MG63 (cell line): ENCODE measurements around the gene ST7. TPM values are rescaled to one million over a fixed set of nuclear protein-coding genes. Genes with fewer than 3 reads are reported as not detected.

Experiments
- DNase-seq: peaks from one replicate; pipeline ENCODE4 v3.0.0-alpha.2; 2020
- H3K27me3 ChIP-seq: fragments of 250-450 bp; sonication (Bioruptor Pico); 2 replicates; pipeline ENCODE4 v1.5.1; 2020; ENCODE audit warnings: mild to moderate bottlenecking, moderate library complexity
- H3K36me3 ChIP-seq: fragments of 250-450 bp; sonication (Bioruptor Pico); 2 replicates; pipeline ENCODE4 v1.5.1; 2020; ENCODE audit warnings: mild to moderate bottlenecking, moderate library complexity
- H3K4me3 ChIP-seq: fragments of 250-450 bp; sonication (Bioruptor Pico); 2 replicates; pipeline ENCODE4 v1.5.1; 2020; ENCODE audit warnings: mild to moderate bottlenecking, moderate library complexity
- H3K9me3 ChIP-seq: fragments of 250-450 bp; sonication (Bioruptor Pico); 2 replicates; pipeline ENCODE4 v1.5.1; 2020; ENCODE audit warnings: mild to moderate bottlenecking, moderate library complexity
- total RNA-seq: library from RNA; depleted of rRNA; stranded (reverse); fragments of >200 nt; shearing (Covaris generic); gene quantifications from 2 replicates; pipeline ENCODE4 v1.2.3, GENCODE V29; 2014; ENCODE audit warnings: low replicate concordance

Gene ST7
- total RNA-seq, 1 experiment from 2014 or later: 14.4 TPM

- no peaks in the 10 kb centered on the region for H3K9me3 ChIP-seq
- H3K4me3 ChIP-seq: no peak overlapping the region
- H3K27me3 ChIP-seq: no peaks in the 10 kb centered on the region
- no peak for DNase-seq
- no peaks in the 10 kb centered on the region for H3K36me3 ChIP-seq
These were observed 247.6 kb downstream of the ST7 start for GRCh38 chr7:117200786-117201458.

- DNase-seq: no peak
- H3K4me3 ChIP-seq: no peak overlapping the region
- H3K36me3 ChIP-seq: no peaks in the 10 kb centered on the region
- H3K9me3 ChIP-seq: no peaks in the 10 kb centered on the region
- H3K27me3 ChIP-seq: no peaks in the 10 kb centered on the region
These were observed 249.2 kb downstream of the ST7 start for GRCh38 chr7:117202511-117202910.

DNA sequence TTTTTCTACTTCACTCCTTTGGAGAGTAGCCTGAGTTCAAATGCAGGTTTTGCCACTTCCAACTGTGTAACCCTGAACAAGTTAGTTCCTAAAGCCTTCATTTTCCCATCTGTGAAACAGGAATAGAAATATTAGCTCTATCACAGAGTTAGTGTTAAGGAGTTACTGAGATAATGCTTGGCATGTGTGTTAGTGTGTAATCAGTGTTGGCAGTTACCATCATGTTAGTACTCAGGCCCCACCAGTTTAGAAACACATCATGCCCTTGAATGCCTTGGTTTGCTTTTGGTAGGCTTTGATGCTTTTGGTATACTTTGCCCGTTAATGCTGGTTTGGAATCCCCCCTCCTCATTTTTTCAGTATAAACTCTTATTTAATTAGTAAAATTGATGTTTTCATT is 249.9 kb downstream of the ST7 start:
- Histone ChIP-seq H3K9me3 (no peaks in the 10 kb centered on the region), H3K27me3 (no peaks in the 10 kb centered on the region)
- no peak for DNase-seq

GRCh38 chr7:117205873-117206272 is 252.6 kb downstream of the ST7 start:
- Histone ChIP-seq H3K36me3 (no peaks in the 10 kb centered on the region), H3K27me3 (no peaks in the 10 kb centered on the region), H3K4me3 (no peak overlapping the region), H3K9me3 (no peaks in the 10 kb centered on the region)
- no peak for DNase-seq

More for the DNA sequence above, 249.9 kb downstream of the ST7 start:
- Histone ChIP-seq H3K4me3 (no peak overlapping the region), H3K36me3 (no peaks in the 10 kb centered on the region)

DNA sequence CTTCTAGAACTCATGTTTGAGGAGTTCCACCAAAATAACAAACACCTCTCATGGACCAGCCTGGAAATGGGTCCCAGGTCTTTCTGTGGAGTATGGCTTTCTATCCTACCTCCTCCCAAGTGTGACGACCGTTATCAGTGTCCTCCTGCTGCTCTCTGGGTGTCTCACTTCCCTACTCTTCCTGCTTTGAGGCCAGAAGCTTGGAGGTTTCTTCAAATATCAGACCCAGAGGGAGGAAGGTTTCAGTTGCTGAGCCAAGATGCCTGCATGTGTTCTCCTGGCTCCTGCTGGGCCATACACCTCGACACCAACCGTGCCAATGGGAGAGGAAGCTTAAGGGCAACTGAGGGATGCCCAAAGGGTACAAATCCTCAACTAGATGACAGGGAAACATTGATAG is 255.0 kb downstream of the ST7 start:
- no peak overlapping the region for H3K4me3 ChIP-seq
- no peaks in the 10 kb centered on the region for H3K9me3 ChIP-seq
- no peaks in the 10 kb centered on the region for H3K36me3 ChIP-seq
- no peak for DNase-seq
- H3K27me3 ChIP-seq: no peaks in the 10 kb centered on the region

DNA sequence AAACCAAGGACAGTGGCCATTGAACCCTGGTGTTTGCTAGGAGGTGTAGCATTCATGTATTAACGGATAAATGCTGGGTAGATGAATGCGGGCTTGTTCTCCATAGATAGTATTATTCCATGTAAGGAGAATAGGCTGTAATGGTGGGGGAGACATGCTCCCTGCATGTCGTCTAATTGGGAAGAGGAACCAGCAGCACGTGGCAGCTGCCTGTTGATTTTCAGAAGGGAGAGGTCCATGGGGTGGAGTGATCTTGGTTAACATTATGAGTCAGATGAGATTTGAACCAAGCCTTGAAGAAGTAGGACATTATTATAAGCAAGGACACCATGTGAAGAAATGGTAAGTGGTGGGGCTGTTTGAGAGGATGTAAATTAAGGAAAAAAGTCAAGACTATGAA is 257.1 kb downstream of the ST7 start:
- Histone ChIP-seq H3K27me3 (no peaks in the 10 kb centered on the region), H3K4me3 (no peak overlapping the region), H3K36me3 (no peaks in the 10 kb centered on the region), H3K9me3 (no peaks in the 10 kb centered on the region)
- no peak for DNase-seq

DNA sequence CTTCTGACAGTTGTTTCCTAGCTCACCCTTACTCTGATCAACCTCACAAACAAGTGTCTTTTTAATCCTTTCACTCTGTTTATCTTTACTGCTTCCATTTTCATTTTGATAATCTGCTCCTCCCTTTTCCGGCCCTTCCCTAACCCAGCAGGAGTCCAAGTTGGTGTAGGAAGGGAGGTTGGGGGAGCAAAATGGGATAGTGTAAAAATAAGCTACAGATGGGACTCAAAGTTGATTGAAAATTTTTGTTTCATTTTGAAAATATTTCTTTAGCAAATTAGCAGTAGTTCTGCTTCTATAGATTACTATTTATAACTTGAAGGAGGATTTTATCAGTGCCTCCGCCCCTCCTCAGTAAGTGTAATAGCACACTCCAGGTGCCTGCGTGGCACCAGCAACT is 257.6 kb downstream of the ST7 start:
- H3K9me3 ChIP-seq: no peaks in the 10 kb centered on the region
- H3K4me3 ChIP-seq: no peak overlapping the region
- H3K36me3 ChIP-seq: no peaks in the 10 kb centered on the region
- DNase-seq: no peak
- no peaks in the 10 kb centered on the region for H3K27me3 ChIP-seq

DNA sequence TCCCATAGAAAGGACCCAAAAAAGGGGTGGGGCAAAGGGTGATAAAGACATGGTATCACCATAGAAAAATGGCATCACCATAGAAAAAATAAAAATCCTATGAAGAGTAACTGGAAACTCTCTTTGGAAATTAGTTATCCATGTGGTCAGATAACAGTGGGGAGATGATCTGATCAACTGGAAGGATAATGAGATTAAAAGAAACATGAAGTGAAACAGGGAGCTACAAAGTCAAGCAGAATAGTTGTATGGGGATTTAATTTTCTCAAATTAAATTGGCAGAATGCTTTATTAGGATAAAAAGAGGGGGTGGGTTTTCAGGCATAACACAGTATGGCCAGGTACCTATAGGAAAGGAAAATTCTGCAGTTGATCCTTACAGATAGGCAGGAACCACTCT is 258.3 kb downstream of the ST7 start:
- Histone ChIP-seq H3K27me3 (no peaks in the 10 kb centered on the region), H3K36me3 (no peaks in the 10 kb centered on the region), H3K9me3 (no peaks in the 10 kb centered on the region), H3K4me3 (no peak overlapping the region)
- DNase-seq: no peak

- H3K36me3 ChIP-seq: no peaks in the 10 kb centered on the region
- no peaks in the 10 kb centered on the region for H3K27me3 ChIP-seq
- no peaks in the 10 kb centered on the region for H3K9me3 ChIP-seq
- peak; percentile 30 for DNase-seq
- no peak overlapping the region for H3K4me3 ChIP-seq
These were observed 259.9 kb downstream of the ST7 start for GRCh38 chr7:117212969-117213877.

DNA sequence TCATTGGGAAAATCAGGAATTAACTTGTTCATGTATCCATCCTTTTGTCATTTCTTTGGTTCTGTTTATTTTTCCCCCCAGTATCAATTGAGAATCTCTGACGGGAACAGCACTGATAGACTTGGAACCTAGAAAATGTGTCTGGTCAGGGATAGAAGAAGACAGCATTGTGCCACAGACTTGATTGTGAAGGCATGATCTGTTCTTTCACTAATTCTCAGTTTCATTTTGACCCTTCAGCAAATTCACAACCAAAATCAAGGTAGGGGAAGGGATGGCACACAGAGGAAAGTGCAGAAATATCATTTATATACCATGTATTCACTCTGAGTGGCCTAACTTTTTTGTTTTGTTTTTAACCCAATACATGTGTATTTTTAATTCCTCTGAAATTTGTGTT is 262.7 kb downstream of the ST7 start:
- DNase-seq: no peak
- Histone ChIP-seq H3K36me3 (no peaks in the 10 kb centered on the region), H3K9me3 (no peaks in the 10 kb centered on the region), H3K27me3 (no peaks in the 10 kb centered on the region), H3K4me3 (no peak overlapping the region)

DNA sequence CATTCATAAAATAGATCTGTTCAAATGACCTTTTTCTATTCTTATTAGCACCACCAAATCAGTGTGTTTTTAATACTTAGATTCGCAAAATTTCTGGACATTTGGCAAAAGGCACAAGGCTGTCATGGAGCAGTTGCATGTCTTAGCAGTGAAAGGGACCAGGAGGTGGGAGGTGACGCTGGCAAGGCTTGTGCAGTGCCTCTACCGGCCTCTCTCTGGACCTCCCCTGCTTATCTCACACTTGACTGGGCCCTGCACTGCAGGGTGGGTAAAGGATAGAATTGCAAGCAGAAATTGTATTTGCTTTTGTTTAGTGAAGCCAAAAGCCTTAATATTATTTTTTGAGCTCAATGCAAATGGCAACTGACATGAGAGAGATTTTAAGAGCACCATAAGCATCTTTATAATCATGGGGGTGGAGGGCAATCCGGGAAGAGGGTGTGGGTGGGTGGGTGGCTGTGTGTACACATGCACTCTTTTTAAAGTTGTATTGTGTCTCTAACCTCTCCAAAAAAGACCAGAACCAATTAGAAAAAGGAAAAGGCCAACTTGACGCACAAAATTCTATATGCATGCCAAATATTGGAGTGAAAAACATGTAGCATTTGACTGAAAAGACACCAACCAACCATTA is 263.3 kb downstream of the ST7 start:
- Histone ChIP-seq H3K27me3 (no peaks in the 10 kb centered on the region), H3K4me3 (no peak overlapping the region), H3K9me3 (no peaks in the 10 kb centered on the region), H3K36me3 (no peaks in the 10 kb centered on the region)
- DNase-seq: no peak

DNA sequence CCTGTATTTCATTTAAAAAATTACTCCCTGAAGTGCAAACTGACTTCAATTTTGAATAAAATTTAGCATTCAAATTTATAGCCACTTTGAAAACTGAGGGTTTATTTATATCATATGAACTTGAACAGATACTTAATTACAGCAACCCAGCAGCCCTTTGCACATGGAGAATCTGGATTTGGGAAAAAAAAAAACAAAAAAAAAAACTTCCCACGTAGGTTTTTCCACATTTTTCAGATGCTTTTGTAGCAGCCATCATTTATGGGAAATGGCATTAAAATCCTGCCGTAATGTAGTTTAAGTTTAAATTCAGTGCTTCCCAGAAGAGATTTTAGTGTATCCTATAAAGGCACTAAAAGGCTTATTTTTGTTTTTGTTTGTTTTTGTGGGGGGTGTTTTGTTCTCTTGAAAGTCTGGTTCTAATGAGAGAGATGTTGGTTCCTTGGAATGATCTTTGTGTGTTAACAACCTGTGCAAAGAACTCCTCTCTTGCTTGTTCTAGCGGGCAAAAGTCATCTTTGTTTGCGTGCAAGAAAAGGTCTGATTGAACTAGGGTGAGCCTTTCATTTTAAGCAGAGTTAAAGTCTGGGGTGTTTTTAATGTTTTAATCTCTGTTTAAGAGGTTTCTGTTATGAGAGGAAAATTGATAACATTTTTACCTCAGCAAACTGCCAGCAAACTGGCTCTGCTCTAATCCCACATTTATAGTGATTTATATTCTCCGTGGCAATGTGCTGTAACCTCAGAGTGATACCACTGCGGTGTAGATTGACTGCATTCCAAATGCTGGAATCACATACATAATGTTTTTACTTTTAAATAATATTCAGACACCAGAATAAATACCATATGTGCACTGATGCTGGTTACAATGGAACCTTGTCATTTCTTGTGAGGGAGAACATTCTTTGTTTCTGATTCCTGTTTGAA is 264.1 kb downstream of the ST7 start:
- Histone ChIP-seq H3K36me3 (no peaks in the 10 kb centered on the region), H3K27me3 (no peaks in the 10 kb centered on the region), H3K9me3 (no peaks in the 10 kb centered on the region), H3K4me3 (no peak overlapping the region)
- DNase-seq: no peak

DNA sequence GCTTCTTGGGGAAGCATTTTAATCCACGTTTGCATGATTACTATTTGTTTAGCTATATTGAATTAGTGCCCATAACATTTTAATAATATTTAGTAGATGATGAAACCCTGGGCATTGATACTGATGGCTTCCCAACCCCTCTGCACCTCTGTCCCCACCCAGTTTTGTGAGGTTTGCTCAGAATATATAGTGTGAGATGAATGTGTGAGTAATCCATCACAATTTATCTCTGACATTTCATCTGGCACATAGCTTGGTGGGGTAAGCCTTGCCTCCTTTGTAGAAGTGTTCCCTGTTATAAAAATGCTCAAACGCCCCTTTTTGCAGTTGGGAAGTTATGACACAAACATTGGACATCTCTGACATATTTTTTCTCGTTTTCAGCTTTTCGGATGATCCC is 265.4 kb downstream of the ST7 start:
- no peak overlapping the region for H3K4me3 ChIP-seq
- H3K36me3 ChIP-seq: no peaks in the 10 kb centered on the region
- H3K9me3 ChIP-seq: no peaks in the 10 kb centered on the region
- H3K27me3 ChIP-seq: no peaks in the 10 kb centered on the region
- DNase-seq: no peak

- no peaks in the 10 kb centered on the region for H3K9me3 ChIP-seq
- H3K4me3 ChIP-seq: no peak overlapping the region
- peak; percentile 77 for DNase-seq
- H3K36me3 ChIP-seq: no peaks in the 10 kb centered on the region
- no peaks in the 10 kb centered on the region for H3K27me3 ChIP-seq
These were observed 266.2 kb downstream of the ST7 start for GRCh38 chr7:117219485-117219884.

DNA sequence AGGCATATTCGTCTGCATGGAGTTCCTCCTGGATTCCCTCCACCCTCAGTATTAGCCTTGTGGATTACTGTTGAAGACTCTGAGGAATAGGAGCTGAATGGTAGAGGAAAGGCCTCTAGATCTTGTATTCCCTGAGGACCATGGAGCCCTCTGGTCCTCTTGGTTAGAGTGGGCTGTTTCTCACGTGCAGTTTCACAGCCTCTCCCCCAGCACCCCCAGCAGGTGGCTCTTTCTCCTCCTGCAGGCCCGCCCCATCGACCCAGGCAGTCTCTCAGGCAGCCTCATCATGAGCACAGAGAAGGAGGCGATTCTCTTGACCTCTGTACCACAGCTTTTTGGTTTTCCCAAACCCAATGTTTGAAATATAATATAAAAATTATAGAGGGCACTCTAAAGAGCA is 267.5 kb downstream of the ST7 start:
- no peak for DNase-seq
- Histone ChIP-seq H3K27me3 (no peaks in the 10 kb centered on the region), H3K36me3 (no peaks in the 10 kb centered on the region), H3K4me3 (no peak overlapping the region), H3K9me3 (no peaks in the 10 kb centered on the region)

DNA sequence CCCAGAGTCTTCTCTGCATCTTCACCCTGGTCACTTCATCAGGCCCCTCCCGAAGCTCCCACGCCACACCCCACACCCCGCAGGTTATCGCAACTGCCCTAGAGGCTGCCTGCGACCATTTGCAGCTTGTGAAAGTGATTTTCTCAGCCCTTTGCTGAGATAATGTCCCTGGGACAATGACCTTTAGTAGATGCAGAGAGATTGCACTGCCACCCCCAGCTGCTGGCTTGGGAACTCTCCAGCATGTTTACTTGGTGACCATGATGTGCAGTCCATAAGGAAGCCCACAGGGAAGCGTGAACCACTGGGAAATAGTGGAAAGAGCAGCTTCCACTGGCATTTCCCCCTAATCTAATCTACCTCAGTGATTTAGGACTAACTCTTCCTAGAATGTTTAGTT is 272.2 kb downstream of the ST7 start:
- Histone ChIP-seq H3K9me3 (no peaks in the 10 kb centered on the region), H3K27me3 (no peaks in the 10 kb centered on the region), H3K36me3 (no peaks in the 10 kb centered on the region), H3K4me3 (no peak overlapping the region)
- DNase-seq: no peak

DNA sequence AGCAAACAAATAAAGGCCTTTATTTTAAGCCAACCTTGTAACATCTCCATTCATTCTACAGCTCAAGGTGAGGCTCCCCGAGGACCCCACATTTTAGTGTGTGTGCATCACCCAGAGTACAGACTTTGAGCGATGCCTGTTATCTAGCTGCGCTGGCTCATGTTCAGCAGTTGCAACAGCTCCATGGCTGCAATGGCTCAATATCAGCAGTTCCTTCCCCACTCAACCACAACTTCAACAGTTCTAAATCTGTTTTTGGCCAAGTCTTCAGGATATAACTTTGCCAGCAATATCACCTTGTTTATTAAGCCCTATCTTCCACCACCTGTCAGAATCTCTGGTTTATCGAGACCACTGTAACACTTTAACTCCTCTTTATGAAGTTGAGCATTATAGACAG is 273.8 kb downstream of the ST7 start:
- Histone ChIP-seq H3K27me3 (no peaks in the 10 kb centered on the region), H3K36me3 (no peaks in the 10 kb centered on the region), H3K4me3 (no peak overlapping the region), H3K9me3 (no peaks in the 10 kb centered on the region)
- no peak for DNase-seq
